ENCODE results near the gene CAMK1D.

CAMK1D gene

DNA sequence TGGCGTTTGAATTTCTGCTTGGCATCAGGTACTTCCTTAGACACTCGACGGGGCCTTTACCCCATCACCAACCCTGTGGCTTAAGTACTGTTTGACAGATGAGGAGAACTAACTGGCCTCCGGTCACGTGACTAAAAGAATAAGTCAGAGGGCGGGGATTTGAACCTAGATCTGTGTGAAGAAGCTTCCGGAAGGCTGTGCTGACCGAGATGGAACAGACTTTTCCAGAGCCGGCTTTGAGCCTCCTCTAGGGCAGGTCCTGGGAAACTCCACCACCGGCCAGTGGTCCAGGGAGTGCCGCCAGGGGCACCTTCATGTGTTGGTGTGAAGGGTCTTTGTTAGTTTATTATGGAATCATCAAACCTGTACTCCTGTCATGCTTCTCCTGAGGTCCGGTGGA is 26.9 kb downstream of the CAMK1D start:
- DNase-seq: no peak

- no peak for DNase-seq
These were observed 28.4 kb downstream of the CAMK1D start for GRCh38 chr10:12377658-12378290.

GRCh38 chr10:12380999-12381398 is 31.7 kb downstream of the CAMK1D start:
- no peak for DNase-seq

GRCh38 chr10:12381536-12382156 is 32.3 kb downstream of the CAMK1D start:
- no peak for DNase-seq

GRCh38 chr10:12382157-12382548 is 32.8 kb downstream of the CAMK1D start:
- no peak for DNase-seq

DNA sequence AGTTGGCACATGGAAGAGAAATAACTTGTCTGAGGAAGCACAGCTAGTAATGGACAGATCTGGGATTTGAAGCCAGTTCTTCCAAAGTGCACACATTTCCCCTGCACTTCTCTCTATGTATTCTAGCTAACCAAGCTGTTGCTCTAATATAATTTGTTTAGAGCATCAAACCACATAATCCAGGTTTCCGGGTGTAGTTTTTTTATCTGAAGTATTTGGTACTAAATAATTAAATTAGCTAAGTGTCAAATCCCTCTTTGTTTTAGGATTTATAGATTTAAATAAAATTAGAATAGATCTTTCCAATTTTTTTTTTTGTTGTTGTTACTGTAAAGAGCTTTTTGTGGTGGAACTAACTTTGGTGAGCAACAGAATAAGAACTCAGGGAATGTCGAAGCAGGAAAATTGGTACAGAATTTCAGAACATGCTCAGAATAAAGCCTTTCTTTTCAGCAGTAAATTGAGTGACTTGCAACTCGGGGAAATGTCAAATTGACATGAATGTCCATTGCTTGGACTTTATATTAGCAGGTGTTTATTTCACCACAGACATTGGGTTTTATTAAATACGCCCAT is 33.7 kb downstream of the CAMK1D start:
- DNase-seq: no peak

- DNase-seq: no peak
These were observed 35.6 kb downstream of the CAMK1D start for GRCh38 chr10:12384906-12385305.

GRCh38 chr10:12387561-12388210 is 38.3 kb downstream of the CAMK1D start:
- DNase-seq: no peak

DNA sequence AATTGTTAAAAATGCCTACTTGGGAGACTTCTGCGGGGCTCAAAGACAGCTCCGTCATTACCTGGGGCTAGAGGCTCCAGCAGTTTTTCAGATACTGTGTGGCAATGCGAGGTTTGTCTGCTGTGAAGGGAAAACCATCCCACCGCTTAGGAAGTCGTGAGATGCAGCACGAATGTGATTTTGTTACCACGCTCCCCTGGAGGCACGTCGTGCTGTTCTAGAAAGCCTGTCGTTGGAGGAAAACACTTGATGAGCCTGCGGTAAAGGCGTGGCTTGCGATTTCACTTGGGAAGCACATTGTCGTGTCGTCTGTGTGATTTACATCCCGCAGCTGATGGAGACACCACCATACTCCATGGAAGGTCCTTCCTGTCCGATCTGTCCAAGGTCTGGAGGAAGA is 39.3 kb downstream of the CAMK1D start:
- no peak for DNase-seq

DNA sequence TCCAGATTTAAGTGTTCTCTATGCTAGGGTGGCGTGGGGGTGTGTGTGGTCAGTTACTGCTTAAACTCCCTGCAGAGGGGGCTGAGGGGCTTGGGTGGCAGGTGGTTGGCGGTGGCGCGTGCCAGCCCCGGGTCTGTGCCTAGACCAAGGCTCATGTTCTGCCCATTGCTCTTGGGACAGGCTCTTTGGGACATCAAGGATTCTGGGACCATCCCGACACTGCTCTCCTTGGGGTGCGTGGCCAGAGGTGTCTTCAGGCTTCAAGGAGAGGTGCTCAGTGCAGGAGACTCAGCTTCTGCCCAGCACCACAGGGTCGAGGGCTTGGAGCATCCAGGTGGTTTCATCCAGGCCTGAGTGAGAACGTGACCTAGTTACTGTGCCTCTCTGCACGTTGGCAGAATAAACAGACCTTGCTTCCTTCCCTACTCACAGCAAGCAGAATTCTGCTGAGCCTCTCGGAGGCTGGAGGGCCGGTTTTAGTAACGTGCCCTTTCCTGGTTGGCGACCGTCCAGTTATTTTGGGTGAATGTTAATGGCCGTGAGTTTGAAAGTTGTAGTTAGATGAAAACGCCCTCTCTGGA is 39.9 kb downstream of the CAMK1D start:
- no peak for DNase-seq

DNA sequence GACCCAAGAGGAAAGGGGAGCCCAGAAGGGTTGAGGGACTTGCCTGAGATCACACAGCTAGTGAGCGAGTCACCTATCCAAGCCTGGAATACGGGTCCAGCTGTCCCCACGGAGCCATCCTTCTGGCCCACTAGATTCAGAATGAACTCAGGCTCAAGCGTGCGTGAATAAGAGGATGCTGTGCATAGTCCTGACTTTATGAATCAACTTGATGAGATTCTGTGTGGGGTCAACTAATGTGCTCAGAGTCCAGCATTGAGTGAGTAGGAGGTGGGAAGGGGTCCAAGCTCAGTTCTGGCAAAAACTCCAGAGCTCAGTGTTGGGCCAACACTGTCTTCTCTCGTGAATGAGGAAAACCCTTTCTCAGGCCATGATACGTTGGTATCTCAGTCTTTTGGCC is 41.4 kb downstream of the CAMK1D start:
- no peak for DNase-seq

- DNase-seq: no peak
These were observed 41.9 kb downstream of the CAMK1D start for GRCh38 chr10:12391206-12391605.

DNA sequence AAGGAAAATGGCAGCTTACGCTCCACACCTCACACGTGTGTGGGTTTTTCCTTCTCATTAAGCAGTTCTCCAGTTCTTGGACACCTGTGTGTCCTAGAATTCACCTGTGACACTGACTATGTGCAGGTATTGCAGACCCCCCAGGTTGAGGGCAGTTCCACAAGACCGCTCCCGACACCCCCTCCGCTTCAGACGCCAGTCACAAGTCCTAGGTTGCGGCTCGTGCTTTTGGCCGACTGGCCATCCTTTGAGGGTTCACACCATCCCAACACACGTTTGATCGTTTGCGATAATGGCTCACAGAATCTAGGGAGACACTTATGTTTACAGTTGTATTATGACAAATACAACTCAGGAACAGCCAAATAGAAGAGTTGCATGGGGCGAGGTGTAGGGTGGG is 44.5 kb downstream of the CAMK1D start:
- DNase-seq: no peak

GRCh38 chr10:12394241-12395033 is 45.1 kb downstream of the CAMK1D start:
- DNase-seq: no peak

GRCh38 chr10:12396093-12396492 is 46.7 kb downstream of the CAMK1D start:
- no peak for DNase-seq

DNA sequence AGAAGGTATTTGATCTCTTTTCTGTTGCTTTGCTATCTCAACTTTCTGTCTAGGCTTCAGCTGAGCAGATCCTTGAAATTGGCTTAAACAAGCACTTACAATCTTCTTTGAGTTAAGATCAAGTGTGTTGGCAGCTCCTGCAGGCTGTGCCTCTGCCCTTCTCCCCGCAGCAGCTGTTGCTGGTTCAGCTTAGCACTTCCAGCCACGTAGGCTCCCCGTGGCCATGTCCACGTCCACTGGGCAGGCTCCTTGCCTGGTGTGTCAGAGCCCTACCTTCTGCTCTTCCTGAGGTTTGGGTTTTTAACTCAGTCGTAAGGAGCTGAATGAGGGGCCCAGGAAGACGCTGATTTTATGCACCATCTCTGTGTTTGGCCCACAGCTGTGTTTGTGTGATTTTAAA is 47.2 kb downstream of the CAMK1D start:
- no peak for DNase-seq

- DNase-seq: no peak
These were observed 48.0 kb downstream of the CAMK1D start for GRCh38 chr10:12397147-12397896.

GRCh38 chr10:12397941-12398340 is 48.6 kb downstream of the CAMK1D start:
- no peak for DNase-seq

- no peak for DNase-seq
These were observed 51.1 kb downstream of the CAMK1D start for GRCh38 chr10:12400266-12400931.

DNA sequence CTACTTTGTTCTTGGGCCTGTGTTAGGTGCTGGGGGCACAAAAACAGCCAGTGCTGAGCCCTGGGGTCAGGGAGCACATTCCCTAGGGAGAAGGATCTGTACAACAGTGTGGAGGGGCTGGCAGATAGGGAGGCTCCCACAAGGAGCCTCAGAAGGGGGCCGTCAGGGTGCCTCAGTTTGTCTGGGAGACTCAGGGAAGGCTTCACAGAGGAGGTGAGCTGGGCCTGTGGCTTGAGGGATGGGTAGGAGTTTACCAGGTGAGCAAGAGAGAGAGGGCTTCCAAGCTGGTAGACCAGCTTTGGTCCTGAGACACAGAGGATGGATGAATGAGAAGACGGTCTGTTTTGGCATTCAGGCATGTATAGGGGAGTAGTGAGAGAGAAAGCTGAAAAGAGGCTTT is 52.1 kb downstream of the CAMK1D start:
- no peak for DNase-seq

DNA sequence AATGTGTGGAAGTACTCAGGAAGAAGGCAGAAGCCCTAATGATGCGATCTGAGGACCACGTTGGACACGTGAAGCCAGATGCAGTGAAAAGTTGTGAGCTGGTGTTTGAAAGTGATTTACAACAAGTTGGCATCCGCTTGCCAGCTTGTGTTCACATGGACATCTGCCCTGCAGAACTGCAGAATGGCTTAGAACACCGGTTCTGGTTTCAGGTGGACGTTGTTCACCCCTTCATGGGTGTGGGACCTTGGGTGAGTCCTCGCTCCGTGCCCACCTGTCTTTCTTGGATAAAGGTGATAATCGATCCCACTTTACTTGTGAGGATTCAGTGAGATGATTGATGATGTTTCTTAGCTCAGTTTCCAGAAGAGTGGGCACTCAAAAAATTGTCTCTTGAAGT is 53.8 kb downstream of the CAMK1D start:
- DNase-seq: no peak

All from CD4-positive, alpha-beta T cell treated with Interleukin-17A for 4 hours (primary cell).